ENCODE results near the gene NMUR2. TPM values are rescaled to one million over a fixed set of nuclear protein-coding genes. Genes with fewer than 3 reads are reported as not detected.

Gene NMUR2
- total and polyA plus RNA-seq, 4 donors, result 0.01 to 0.49 (median 0.28) TPM; not detected in 1

GRCh38 chr5:152422081-152422480 lies 17.0 kb upstream of the NMUR2 start:
- Histone ChIP-seq H3K4me1 (ENCODE audit: control insufficient read depth in 5 of 5, insufficient read depth in 5 of 5, low read length in 5 of 5) (no peaks in the 10 kb centered on the region), H3K9ac (ENCODE audit: insufficient read depth in 1 of 2, low read length in 2 of 2) (no peak overlapping the region), H3K36me3 (ENCODE audit: control insufficient read depth in 4 of 4, insufficient read depth in 4 of 4, low read length in 4 of 4) (no peaks in the 10 kb centered on the region), H3K9me3 (ENCODE audit: control insufficient read depth in 4 of 4, insufficient read depth in 3 of 4, low read length in 3 of 4) (peaks cover 0 to 2% (median 0%) of the 10 kb centered on the region in 4 donors), H3K27me3 (ENCODE audit: control insufficient read depth in 3 of 3, insufficient read depth in 3 of 3, low read length in 2 of 3) (no peaks in the 10 kb centered on the region), H3K4me3 (no peak overlapping the region), H3K27ac (ENCODE audit: low read depth in 1 of 2, low read length in 1 of 2) (no peak overlapping the region)
- 79 to 82% methylated on average over 2 of the region's 2 CpGs for WGBS, 2 donors
- TF ChIP-seq, protein P1, sequence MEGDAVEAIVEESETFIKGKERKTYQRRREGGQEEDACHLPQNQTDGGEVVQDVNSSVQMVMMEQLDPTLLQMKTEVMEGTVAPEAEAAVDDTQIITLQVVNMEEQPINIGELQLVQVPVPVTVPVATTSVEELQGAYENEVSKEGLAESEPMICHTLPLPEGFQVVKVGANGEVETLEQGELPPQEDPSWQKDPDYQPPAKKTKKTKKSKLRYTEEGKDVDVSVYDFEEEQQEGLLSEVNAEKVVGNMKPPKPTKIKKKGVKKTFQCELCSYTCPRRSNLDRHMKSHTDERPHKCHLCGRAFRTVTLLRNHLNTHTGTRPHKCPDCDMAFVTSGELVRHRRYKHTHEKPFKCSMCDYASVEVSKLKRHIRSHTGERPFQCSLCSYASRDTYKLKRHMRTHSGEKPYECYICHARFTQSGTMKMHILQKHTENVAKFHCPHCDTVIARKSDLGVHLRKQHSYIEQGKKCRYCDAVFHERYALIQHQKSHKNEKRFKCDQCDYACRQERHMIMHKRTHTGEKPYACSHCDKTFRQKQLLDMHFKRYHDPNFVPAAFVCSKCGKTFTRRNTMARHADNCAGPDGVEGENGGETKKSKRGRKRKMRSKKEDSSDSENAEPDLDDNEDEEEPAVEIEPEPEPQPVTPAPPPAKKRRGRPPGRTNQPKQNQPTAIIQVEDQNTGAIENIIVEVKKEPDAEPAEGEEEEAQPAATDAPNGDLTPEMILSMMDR (IDR thresholded peaks at IDR 0.05; ENCODE audit: control extremely low read depth, extremely low read depth), result no peak
- DNase-seq (no peak), ATAC-seq (ENCODE audit: insufficient read depth, low FRiP score) (no peak)

DNA sequence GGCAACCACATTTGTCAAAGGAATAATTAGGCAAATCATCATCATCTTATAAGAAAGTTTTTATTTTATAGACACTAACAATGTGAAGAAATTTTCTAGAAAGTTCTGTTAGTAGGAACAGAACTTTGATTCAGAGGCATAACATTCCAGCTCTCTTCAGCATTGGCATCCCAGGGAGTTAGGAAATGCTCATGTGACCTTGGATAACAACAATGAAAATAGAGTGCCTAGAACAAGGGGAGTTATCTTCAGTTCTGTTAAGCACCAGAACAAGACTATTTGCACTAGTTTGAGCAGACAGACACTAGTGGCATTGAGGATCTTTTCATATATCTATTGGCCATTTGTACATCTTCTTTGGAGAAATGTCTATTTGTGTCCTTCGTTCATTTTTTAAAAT lies 7.0 kb upstream of the NMUR2 start:
- 88% methylated on average over 1 of the region's 1 CpG for WGBS, 2 donors
- H3K9me3 ChIP-seq (ENCODE audit: control insufficient read depth in 4 of 4, insufficient read depth in 3 of 4, low read length in 3 of 4), result peaks cover 0 to 4% (median 0%) of the 10 kb centered on the region in 4 donors
- no peak for DNase-seq
- no peak overlapping the region for H3K4me3 ChIP-seq
- ATAC-seq (ENCODE audit: insufficient read depth, low FRiP score), result no peak
- H3K27me3 ChIP-seq (ENCODE audit: control insufficient read depth in 3 of 3, insufficient read depth in 3 of 3, low read length in 2 of 3), result no peaks in the 10 kb centered on the region
- no peaks in the 10 kb centered on the region for H3K36me3 ChIP-seq (ENCODE audit: control insufficient read depth in 4 of 4, insufficient read depth in 4 of 4, low read length in 4 of 4)
- H3K27ac ChIP-seq (ENCODE audit: low read depth in 1 of 2, low read length in 1 of 2), result no peak overlapping the region
- H3K4me1 ChIP-seq (ENCODE audit: control insufficient read depth in 5 of 5, insufficient read depth in 5 of 5, low read length in 5 of 5), result peaks cover 0 to 4% (median 0%) of the 10 kb centered on the region in 5 donors
- no peak overlapping the region for H3K9ac ChIP-seq (ENCODE audit: insufficient read depth in 1 of 2, low read length in 2 of 2)
- TF ChIP-seq, protein P1 (IDR thresholded peaks at IDR 0.05; ENCODE audit: control extremely low read depth, extremely low read depth), result no peak

DNA sequence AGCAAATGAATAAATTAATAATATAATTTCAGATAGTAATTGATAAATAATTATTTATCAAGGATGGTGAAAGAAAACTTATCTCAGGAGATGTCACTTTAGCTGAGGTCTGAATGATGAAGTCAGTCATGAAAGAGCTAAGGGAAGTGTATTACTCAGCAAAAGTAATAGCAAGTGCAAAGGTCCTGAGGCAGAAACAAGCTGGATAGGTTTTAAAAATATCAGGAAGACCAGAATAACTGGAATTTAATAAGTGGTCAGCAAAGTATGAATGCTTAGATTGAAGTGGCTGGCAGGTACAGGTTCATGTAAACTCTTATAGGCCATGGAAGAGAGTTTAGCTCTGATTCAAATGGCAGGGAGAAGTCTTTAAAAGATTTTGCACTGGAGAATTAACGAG lies 1.0 kb upstream of the NMUR2 start:
- TF ChIP-seq, protein P1 (IDR thresholded peaks at IDR 0.05; ENCODE audit: control extremely low read depth, extremely low read depth), result no peak
- Histone ChIP-seq H3K36me3 (ENCODE audit: control insufficient read depth in 4 of 4, insufficient read depth in 4 of 4, low read length in 4 of 4) (no peaks in the 10 kb centered on the region), H3K27ac (ENCODE audit: low read depth in 1 of 2, low read length in 1 of 2) (no peak overlapping the region), H3K9ac (ENCODE audit: insufficient read depth in 1 of 2, low read length in 2 of 2) (no peak overlapping the region), H3K27me3 (ENCODE audit: control insufficient read depth in 3 of 3, insufficient read depth in 3 of 3, low read length in 2 of 3) (no peaks in the 10 kb centered on the region), H3K4me1 (ENCODE audit: control insufficient read depth in 5 of 5, insufficient read depth in 5 of 5, low read length in 5 of 5) (peaks cover 0 to 11% (median 3%) of the 10 kb centered on the region in 5 donors), H3K4me3 (no peak overlapping the region), H3K9me3 (ENCODE audit: control insufficient read depth in 4 of 4, insufficient read depth in 3 of 4, low read length in 3 of 4) (no peaks in the 10 kb centered on the region)
- WGBS, 2 donors, result 53 to 82% methylated on average over 1 of the region's 1 CpG
- no peak for ATAC-seq (ENCODE audit: insufficient read depth, low FRiP score)
- no peak for DNase-seq

- peaks cover 0 to 15% (median 3%) of the 10 kb centered on the region in 5 donors for H3K4me1 ChIP-seq (ENCODE audit: control insufficient read depth in 5 of 5, insufficient read depth in 5 of 5, low read length in 5 of 5)
- DNase-seq (no peak), ATAC-seq (ENCODE audit: insufficient read depth, low FRiP score) (no peak)
- no peak overlapping the region for H3K27ac ChIP-seq (ENCODE audit: low read depth in 1 of 2, low read length in 1 of 2)
- no peaks in the 10 kb centered on the region for H3K27me3 ChIP-seq (ENCODE audit: control insufficient read depth in 3 of 3, insufficient read depth in 3 of 3, low read length in 2 of 3)
- no peak overlapping the region for H3K9ac ChIP-seq (ENCODE audit: insufficient read depth in 1 of 2, low read length in 2 of 2)
- no peak overlapping the region for H3K4me3 ChIP-seq
- no peaks in the 10 kb centered on the region for H3K9me3 ChIP-seq (ENCODE audit: control insufficient read depth in 4 of 4, insufficient read depth in 3 of 4, low read length in 3 of 4)
- WGBS, 2 donors, result 94 to 96% methylated on average over 23 of the region's 23 CpGs
- no peaks in the 10 kb centered on the region for H3K36me3 ChIP-seq (ENCODE audit: control insufficient read depth in 4 of 4, insufficient read depth in 4 of 4, low read length in 4 of 4)
- TF ChIP-seq, protein P1 (IDR thresholded peaks at IDR 0.05; ENCODE audit: control extremely low read depth, extremely low read depth), result no peak
These were observed 585 bp downstream of the NMUR2 start for GRCh38 chr5:152404494-152404893.

Measured in lung (tissue), 12 donors.